SK-N-SH treated with all-trans-retinoic acid at 6 μM for 48 hours (cell line): Measurements from ENCODE around the gene GRK7.

Source experiments
- ARNTL ChIP-seq: fragments of 450-650 bp; formaldehyde crosslinking; IDR thresholded peaks from 2 replicates; pipeline ENCODE4 v1.5.0; 2020; ENCODE audit warnings: low read depth, mild to moderate bottlenecking, moderate library complexity, borderline replicate concordance
- CSDC2 ChIP-seq: fragments of 250-450 bp; sonication (Bioruptor Pico); IDR thresholded peaks from 2 replicates; pipeline ENCODE4 v1.5.0; 2020; ENCODE audit warnings: mild to moderate bottlenecking, moderate library complexity
- CSRNP3 ChIP-seq: fragments of 250-450 bp; sonication (Bioruptor Pico); IDR thresholded peaks from 2 replicates; pipeline ENCODE4 v1.5.1; 2021; ENCODE audit warnings: mild to moderate bottlenecking, moderate library complexity
- OSR1 ChIP-seq: fragments of 250-450 bp; sonication (Bioruptor Pico); IDR thresholded peaks from 2 replicates; pipeline ENCODE4 v1.8.0; 2022; ENCODE audit warnings: moderate library complexity, mild to moderate bottlenecking, inconsistent platforms
- RARB ChIP-seq: fragments of 250-450 bp; sonication (Bioruptor Pico); IDR thresholded peaks from 2 replicates; pipeline ENCODE4 v1.8.0; 2021; ENCODE audit warnings: mild to moderate bottlenecking, moderate library complexity
- TOX ChIP-seq: fragments of 250-450 bp; sonication (Bioruptor Pico); IDR thresholded peaks from 2 replicates; pipeline ENCODE4 v1.8.0; 2021; ENCODE audit warnings: mild to moderate bottlenecking, moderate library complexity, borderline replicate concordance

GRCh38 chr3:141812084-141812483 lies 48.9 kb downstream of the GRK7 start:
- TF ChIP-seq RARB (CRISPR knock-in tag) (no peak), ARNTL (CRISPR knock-in tag) (no peak), TOX (no peak), OSR1 (no peak), CSDC2 (CRISPR knock-in tag) (no peak), CSRNP3 (CRISPR knock-in tag) (no peak)
